HG03571 (cell line): ENCODE data around the gene RALGPS1.

Experiments
- ATAC-seq: cut with Tn5 transposase; IDR thresholded peaks from one replicate; pipeline ENCODE4 v1.9.1; 2021; ENCODE audit not compliant: unreplicated experiment

RALGPS1 gene

GRCh38 chr9:127147251-127147650 is 232.7 kb downstream of the RALGPS1 start:
- ATAC-seq, result no peak

GRCh38 chr9:127148014-127148413 is 233.4 kb downstream of the RALGPS1 start:
- ATAC-seq, result no peak

GRCh38 chr9:127149010-127149409 is 234.4 kb downstream of the RALGPS1 start:
- ATAC-seq, result no peak

DNA sequence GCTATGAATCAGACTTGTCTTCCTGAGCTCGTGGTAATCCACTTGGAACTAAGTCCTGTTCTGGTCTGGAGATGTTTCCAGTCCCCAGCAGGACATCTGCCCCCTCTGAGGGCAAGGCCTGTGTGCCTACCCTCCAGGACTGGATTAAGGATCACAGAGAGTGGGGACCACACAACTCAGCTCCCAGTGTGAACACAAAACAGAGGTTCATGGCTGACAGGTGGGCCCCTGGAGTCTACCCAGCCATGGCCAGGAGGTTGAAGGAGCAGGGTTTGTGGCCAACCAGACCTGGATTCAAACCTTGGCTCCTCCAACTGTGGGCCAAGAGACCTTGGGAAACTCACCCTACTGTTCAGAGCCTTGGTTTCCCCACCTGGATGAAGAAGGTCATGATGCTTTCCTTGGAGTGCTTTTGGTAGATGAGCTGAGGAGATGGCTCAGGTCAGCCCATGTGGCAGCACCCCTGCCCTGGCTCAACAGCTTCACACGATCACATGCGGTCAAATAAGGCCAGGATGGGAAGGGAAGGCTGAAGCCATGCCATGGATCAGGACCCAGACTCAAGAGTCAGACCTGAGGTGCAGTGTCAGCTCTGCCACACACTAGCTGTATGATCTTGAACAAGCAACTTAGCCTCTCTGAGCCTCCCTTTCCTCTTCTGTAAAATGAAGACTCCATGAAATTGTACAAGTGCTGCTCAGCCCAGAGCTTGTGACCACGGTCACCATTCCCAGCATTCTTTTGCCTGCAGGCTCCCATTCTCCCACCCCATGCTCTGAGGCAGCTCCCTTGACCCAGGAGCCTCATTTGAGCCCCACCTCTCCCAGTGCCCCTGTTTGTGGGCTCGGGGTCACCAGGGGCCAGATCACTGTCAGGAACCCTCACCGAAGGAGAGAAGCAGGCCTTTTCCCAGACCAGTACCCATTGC is 235.1 kb downstream of the RALGPS1 start:
- ATAC-seq, result no peak

- ATAC-seq, result no peak
Measured at GRCh38 chr9:127153501-127153900, 238.9 kb downstream of the RALGPS1 start.

DNA sequence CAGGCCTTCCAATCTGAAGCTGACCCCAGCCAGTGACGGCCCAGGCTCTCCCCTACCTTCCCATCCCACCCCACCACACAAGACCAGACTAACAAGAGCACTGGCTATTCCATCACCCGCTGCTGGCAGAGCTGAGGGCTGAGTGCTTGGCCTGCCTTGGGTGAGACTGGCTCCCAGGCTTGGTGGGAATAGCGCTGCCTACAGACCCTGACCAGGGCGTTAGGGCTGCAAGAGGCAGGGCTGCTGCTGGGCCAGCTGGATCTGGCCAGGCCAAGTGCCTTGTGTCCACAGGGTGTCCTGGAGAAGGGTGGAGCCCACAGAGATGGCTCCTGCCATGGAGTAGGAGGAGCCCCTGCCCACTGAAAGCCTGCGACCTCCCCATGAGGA is 239.4 kb downstream of the RALGPS1 start:
- ATAC-seq, result no peak

DNA sequence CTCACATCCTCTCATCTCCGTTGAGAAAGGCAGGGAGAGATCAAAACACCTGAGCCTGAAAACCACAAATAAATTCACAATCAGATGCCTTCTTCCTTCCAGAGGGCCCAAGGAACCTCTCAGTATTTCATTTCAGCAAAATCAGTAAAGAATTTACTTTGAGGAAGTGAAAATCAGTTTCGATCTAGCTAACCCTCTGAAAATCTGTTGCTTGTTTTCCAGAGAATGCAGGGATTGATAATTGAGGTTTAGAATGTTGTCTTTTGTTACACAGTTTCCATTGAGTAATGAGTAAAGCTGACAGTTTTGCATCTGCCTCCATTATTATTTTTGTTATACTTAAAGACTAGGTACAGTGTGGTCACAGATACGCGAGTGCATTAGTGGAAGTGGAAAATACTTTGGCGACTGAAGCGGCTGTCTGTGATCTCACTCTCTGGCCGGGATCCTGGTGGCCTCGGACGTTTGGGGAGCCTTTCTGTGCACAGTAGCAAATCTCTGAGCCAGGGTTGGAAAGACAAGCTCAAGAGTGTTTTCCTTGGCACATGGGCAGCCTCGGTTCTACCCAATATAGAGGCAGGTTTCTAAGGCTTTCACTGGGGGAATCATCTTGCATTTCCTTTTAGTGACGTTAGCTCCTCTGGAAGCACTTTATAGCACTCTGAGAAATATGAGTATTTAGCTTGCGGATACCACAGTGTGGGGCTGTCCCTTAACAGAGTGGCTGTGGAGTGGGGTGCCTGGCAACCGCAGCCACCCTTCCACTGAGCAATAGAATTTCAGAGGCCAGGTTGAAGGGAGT is 240.0 kb downstream of the RALGPS1 start:
- ATAC-seq, result no peak

- ATAC-seq, result no peak
Measured at GRCh38 chr9:127155314-127155960, 240.9 kb downstream of the RALGPS1 start.

- no peak for ATAC-seq
Measured at GRCh38 chr9:127158786-127159324, 244.3 kb downstream of the RALGPS1 start.

DNA sequence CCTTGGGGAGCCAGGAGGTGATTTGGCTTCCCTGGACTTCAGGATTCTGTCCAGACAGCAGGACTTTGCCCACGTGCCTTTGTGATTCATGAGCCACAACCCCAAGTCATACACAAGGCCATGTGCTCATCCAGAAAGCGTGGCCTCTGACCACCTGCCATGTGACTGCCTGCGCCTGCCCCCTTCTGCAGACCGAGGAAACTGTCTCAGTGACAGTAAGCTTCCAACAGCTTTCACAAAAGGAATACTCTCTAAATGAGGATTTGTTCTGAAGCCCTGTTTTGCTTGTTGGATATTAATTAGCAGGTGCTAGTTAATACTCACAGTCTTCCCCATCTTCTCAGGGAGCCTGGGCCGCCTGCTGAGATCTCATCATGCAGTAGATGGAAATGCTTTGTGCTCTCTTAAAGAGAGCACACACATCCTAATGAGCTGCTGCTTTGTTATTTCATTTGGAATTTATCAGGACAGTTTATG is 244.8 kb downstream of the RALGPS1 start:
- ATAC-seq, result no peak

DNA sequence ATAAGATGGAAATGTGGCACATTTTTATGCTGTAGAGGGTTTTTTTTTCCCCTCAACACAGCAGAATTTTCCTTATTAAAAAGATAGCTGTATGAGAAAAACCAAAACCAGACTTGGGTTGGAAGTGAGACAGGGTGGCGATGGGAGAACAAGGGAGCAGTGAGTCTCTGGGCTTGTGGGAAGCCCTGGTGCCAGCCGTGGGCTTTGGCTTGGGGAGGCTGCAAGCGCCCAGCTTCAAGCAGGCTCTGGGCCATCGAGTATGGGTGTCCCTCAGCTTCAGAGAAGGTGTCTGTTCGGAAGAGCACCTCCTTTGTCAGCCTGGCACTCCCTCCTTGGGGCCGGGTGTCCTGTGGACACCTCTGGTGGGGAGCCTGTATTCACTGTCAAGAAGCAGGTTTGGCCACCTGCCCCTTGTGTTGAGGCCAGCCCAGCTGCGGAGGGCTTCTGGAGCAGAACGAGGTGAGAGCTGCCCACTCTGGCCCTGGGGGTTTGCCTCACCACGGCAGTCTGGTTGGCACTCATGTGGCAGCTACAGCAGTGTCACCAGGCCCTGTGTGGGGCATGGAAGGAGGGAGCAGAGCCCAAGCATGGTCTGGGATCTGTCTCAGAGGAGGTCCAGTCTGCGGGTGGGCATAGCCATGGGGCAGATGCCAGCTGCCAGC is 245.5 kb downstream of the RALGPS1 start:
- ATAC-seq, result no peak

GRCh38 chr9:127161081-127161624 is 246.6 kb downstream of the RALGPS1 start:
- ATAC-seq, result no peak

GRCh38 chr9:127162046-127162863 is 247.7 kb downstream of the RALGPS1 start:
- no peak for ATAC-seq

DNA sequence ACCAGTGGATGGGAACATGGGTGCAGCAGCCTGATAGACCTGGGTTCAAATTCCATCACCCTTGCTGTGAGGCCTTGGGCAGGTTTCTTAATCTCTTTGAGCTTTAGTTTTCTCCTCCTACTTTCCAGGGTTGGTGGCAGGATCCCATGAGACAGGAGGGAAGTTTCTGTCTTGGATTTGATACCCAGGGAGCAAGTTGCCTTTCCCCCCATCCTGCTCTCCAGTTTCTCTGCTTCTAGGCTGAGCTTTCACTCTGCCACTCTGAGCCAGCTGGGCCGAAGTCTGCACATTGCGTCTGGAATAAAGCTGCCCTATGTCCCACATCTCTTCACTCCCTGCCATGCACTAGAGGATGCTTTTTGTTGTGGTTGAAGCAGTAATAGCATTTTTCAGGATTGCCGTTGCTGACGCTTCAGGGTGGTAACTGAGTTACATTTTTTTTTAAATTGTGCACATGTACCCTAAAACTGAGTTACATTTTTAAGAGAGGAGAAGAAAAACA is 248.3 kb downstream of the RALGPS1 start:
- no peak for ATAC-seq

- no peak for ATAC-seq
Measured at GRCh38 chr9:127163409-127163808, 248.8 kb downstream of the RALGPS1 start.

DNA sequence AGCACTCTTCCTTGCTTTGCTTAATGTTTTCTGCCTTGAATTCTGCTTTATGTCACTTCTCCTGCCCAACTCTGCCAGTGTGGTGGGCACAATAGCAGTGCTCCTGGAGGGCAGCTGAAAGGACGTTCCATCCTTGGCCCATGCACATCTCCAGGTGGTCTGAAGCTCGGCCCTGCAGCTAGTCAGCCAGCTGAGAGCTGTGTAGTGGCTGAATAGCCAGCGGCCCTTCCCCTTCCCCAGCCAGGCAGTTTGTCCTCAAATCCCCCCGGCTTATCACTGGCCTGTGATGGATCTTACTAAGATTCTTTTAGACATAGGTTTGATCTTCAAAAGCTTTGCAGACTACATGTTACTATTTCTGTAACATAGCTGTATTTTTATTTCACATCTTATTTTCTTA is 250.5 kb downstream of the RALGPS1 start:
- no peak for ATAC-seq

DNA sequence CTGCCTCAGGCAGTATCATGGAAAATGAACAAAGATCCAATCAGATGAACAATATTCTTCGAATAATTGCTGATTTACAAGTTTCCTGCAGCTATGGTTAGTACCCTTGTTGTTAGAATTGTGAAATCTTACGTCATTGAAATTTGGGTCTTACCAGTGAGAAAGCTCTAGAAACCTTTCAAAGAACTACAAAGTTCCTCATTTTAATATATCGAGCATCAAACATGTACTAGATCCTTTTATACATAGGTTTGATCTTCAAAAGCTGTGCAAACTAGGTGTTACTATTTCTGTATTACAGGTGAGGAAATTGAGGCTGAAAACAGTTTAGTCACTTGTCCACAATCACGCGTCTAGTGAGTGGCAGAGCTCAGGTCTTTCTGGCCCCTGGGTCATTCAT is 251.5 kb downstream of the RALGPS1 start:
- peak; percentile 2 for ATAC-seq

DNA sequence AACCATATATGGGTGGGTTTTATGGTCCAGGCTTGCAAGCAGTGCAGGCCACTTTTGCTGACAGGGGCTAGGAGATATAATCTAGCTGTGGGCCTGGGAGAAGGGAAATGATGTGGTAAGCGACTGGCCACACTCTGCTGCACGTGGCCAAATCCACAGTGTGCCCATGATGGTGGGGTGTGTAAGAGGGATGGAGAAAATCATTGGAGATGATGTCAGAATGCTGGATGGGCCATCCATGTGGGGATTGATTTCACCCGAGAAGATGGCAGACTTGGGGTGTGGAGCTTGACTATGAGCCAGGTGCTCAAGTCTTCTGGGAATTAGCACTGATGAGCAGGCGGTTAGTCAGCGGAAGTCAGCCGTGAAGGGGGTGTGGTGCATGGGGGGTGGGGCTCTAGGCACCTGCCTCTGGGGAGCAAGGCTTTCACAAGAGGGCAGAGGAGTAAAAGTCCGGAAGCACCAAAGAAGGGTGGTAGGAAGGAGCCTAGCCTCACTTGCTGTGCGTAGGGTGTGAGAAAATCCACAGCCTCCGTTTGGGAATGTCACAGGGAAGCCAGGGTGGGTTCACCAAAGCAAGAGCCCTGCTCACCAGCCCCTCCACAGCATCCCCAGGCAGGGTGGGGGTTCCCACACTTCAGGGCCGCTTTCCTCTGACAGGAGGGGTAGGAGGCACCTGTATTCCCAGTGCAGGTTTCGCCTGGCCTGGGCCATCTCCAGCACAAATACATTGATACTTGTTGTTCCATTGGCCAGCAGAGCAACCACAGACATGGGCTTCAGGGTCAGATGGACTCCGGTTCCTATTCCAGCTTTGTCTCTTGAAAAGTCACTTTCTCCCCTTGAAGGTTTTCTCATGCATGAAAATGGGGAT is 252.3 kb downstream of the RALGPS1 start:
- peak; percentile 82 for ATAC-seq
